HG02678 (cell line): ENCODE measurements around the gene CTSD.
"Not testable (repeated sequence)": the region's sequence is repeated elsewhere in the genome, so short reads cannot be mapped to it uniquely, and the experiment has no call there.

Source experiments
- ATAC-seq: cut with Tn5 transposase; IDR thresholded peaks from one replicate; pipeline ENCODE4 v1.9.1; 2021; ENCODE audit warnings: mild to moderate bottlenecking, moderate library complexity; ENCODE audit not compliant: unreplicated experiment

Gene CTSD

GRCh38 chr11:1770528-1770927, 6.8 kb upstream of the CTSD start:
- ATAC-seq: no peak

DNA sequence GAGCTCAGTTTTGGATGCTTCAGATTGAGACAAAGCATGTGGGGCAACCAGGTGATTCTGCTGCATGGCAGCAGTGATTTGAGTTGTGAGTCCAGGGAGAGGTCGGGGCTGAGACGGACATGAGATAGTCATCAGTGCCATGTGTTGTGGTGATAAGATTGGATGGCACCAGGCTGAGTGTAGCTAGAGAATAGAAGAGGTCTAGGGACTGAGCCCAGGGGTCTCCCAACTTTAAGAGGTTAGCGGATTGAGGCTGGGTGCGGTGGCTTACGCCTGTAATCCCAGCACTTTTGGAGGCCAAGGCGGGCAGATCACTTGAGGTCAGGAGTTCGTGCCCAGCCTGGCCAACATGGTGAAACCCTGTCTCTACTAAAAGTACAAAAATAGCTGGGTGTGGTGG, 6.3 kb upstream of the CTSD start:
- no peak for ATAC-seq

- not testable (repeated sequence) for ATAC-seq
These were observed 5.7 kb upstream of the CTSD start for GRCh38 chr11:1769304-1769936.

- ATAC-seq: no peak
These were observed 4.4 kb upstream of the CTSD start for GRCh38 chr11:1768141-1768469.

- no peak for ATAC-seq
These were observed 3.8 kb upstream of the CTSD start for GRCh38 chr11:1767399-1768140.

- ATAC-seq: no peak
These were observed 3.1 kb upstream of the CTSD start for GRCh38 chr11:1766719-1767398.

- no peak for ATAC-seq
These were observed 2.4 kb upstream of the CTSD start for GRCh38 chr11:1765871-1766718.

- ATAC-seq: peak; percentile 21
These were observed 361 bp downstream of the CTSD start for GRCh38 chr11:1763336-1763795.

GRCh38 chr11:1762537-1763302, 1.0 kb downstream of the CTSD start:
- no peak for ATAC-seq

- ATAC-seq: no peak
These were observed 1.7 kb downstream of the CTSD start for GRCh38 chr11:1761857-1762536.

- no peak for ATAC-seq
These were observed 2.4 kb downstream of the CTSD start for GRCh38 chr11:1761110-1761856.

DNA sequence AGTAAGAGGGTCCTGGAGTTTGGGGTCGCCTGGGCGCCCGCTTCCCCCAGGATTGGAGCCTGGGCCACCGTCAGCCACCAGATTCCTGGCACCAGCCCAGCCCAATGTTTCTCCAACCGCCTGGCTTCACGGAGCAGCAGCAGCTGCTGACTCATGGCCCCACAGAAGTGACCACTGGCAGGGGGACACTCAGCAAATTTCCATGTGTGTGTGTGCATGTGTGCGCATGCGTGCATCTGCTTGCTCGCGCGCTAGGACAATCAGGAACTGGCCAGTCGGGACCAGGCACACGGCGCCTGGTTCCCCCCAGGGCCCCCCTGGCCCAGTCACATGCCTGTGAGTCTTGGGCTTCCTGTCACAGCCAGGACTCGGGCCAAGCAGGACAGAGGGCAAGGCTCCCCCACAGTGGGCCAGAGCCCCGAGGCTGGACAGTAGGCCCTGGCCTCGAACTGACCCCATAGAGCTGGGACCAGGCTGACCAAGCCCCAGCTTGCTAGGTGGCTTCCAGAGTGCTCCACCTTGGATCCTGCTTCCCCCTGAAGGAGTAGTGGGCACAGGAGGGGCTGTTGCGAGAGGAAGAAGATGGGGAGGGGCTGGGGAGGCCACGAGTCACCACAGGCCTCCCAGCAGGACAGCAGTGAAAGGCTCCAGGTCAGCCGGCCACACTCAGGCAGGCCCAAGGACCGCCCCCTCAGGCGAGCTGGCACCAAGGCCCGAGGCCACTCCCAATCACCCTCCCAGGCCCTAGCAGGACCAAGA, 3.2 kb downstream of the CTSD start:
- no peak for ATAC-seq

- no peak for ATAC-seq
These were observed 3.9 kb downstream of the CTSD start for GRCh38 chr11:1759851-1760220.

- no peak for ATAC-seq
These were observed 4.4 kb downstream of the CTSD start for GRCh38 chr11:1759151-1759850.

DNA sequence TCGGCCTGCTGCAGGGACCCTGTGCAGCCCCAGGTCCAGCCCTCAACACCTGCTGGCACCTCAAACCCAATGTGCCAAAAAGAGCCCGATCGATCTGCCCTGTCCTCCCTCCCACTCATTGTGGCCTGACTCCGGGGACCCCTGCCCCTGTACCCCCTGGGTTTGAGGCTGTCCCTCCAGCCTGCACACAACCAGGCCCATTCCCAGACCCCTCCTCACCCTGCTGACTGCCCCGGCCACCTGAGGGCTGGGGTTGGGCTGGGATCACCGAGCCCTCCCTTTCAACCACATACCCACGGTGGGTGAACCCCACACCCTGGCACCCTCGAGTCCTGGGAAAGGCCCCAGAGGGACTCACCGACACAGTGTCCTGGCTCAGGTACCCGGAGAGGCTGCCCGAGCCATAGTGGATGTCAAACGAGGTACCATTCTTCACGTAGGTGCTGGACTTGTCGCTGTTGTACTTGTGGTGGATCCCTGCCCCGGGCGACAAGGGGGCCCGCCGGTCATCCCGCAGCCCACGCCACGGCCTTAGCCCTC, 5.0 kb downstream of the CTSD start:
- no peak for ATAC-seq

GRCh38 chr11:1757861-1758610, 5.7 kb downstream of the CTSD start:
- no peak for ATAC-seq
